Central memory CD8-positive, alpha-beta T cell (primary cell): ENCODE measurements around the gene GNB2.
"Not testable (repeated sequence)": the region's sequence is repeated elsewhere in the genome, so short reads cannot be mapped to it uniquely, and the experiment has no call there.

Experiments used
- ATAC-seq: fragments of 150-1000 bp; cut with Tn5 transposase; replicated peaks from 2 replicates; pipeline ENCODE4 v1.10.0; 2022; ENCODE audit warnings: mild to moderate bottlenecking, moderate FRiP score, moderate number of reproducible peaks; ENCODE audit not compliant: poor library complexity, severe bottlenecking; ENCODE audit errors: extremely low read depth
- DNase-seq, 2 donors: peaks; one replicate each; pipeline ENCODE4 v3.0.0; 2021; ENCODE audit warnings: low spot score in 2 of 2
- H3K27ac Mint-ChIP-seq: one replicate; pipeline ENCODE4 v1.8.0; 2022; ENCODE audit warnings: low read depth, mild to moderate bottlenecking, moderate library complexity, mixed read lengths
- H3K27me3 Mint-ChIP-seq: one replicate; pipeline ENCODE4 v1.8.0; 2022; ENCODE audit warnings: mixed read lengths
- H3K36me3 Mint-ChIP-seq: one replicate; pipeline ENCODE4 v1.8.0; 2022; ENCODE audit warnings: mild to moderate bottlenecking, moderate library complexity, mixed read lengths; ENCODE audit not compliant: insufficient read depth
- H3K4me1 Mint-ChIP-seq: one replicate; pipeline ENCODE4 v1.8.0; 2022; ENCODE audit warnings: mixed read lengths
- H3K4me3 Mint-ChIP-seq: one replicate; pipeline ENCODE4 v1.8.0; 2022; ENCODE audit warnings: mild to moderate bottlenecking, moderate library complexity, mixed read lengths
- H3K9me3 Mint-ChIP-seq: one replicate; pipeline ENCODE4 v1.8.0; 2022; ENCODE audit warnings: mixed read lengths

GNB2 gene

DNA sequence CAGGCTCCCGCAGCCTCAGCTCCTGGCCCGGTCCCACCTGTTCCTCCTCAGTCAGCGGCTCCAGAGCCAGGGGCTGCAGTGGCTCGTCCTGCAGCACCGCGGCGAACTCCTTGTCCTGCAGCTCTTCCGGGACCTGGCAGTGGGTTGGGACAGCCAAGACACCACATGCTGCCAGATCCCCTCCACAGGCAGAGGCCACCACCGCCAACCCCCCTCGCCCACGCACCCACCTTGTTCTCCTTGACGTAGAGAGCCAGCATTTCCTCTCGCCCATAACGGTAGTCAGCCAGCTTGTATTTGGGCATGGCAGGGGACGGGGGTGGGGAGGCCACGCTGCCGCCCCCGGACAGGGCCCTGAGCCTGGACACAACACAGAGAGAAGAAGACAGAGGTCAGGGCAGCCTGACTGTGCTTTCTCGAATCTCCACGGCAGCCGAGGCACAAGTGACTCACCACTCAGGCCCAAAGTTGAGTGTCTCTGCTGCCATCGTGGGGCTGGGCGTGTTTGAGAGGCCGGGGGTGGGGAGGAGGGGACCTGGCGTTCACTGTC is 14.3 kb downstream of the GNB2 start:
- no peak overlapping the region for H3K4me3 Mint-ChIP-seq
- peaks cover 24% of the 10 kb centered on the region for H3K4me1 Mint-ChIP-seq
- DNase-seq (no peak), ATAC-seq (no peak)
- H3K27me3 Mint-ChIP-seq, result no peaks in the 10 kb centered on the region
- H3K27ac Mint-ChIP-seq, result no peak overlapping the region
- peaks cover 9% of the 10 kb centered on the region for H3K36me3 Mint-ChIP-seq
- H3K9me3 Mint-ChIP-seq, result no peaks in the 10 kb centered on the region

DNA sequence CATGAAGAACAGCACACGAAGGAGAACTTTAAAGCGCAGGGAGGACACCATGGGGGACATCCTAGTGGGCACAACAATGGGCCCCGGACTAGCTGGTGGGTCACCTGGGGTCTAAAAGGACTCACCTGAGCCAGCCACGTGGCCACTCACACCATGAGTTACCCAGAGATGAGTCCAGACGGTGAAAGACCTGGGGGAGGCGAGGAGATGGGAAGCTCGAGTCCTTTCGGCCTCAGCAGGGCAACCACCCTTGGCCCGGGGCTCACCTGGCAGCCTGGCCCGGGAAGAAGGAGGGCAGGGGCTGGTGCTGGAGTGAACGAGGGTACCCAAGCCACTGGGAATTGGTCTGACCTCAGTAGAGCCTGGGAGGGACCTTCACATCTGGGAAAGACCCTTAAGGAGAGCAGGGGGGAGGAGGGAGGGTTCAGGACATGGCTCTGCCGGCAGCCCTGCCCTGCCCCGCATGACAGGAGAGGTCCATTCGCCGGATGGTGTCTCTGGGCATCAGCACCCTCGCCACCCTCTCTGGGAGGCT is 14.9 kb downstream of the GNB2 start:
- Mint-ChIP-seq H3K4me3 (no peak overlapping the region), H3K27ac (no peak overlapping the region), H3K27me3 (no peaks in the 10 kb centered on the region), H3K9me3 (no peaks in the 10 kb centered on the region), H3K4me1 (peaks cover 30% of the 10 kb centered on the region), H3K36me3 (peaks cover 13% of the 10 kb centered on the region)
- no peak for DNase-seq
- ATAC-seq, result no peak

DNA sequence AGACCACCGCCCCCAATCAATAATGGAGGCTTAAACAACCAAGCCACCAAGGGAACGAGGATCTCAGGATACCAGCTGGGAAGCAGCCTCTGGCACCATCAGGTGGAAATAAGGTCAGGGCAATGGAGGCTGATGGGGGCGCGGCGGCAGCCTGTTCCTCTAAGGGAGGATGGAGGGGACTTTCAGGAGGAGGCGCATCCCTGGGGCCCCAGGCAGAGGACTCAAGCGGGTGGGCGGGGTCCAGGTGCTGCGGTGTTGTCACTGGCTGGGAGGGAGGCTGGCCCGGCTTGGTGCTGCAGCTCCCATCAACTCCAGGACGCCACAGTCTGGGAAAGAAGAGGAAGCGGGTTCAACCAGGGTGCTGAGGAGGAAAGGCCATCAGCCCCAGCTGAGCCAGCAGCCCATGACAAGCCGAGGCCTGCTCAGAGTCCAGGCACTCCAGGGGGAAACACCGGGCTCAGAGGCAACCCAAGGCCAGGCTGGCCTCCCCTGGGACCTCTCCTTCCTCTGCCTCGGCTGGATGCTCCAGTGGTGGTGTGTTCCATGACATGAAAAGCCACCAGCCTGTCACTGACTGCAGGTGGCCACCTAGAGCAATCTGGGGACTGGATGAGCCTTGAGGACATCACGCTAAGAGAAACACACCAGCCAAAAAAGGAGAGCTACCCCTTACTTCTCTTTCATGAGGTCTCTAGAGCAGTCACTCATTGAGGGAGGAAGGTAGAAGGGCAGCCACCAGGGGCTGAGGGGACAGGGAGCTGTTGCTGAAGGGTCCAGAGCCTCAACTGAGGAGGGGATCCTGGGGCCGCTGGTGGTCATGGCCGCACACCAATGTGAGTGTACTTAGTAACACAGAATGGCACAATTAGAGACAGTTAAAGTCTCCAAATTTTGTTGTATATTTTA is 15.9 kb downstream of the GNB2 start:
- ATAC-seq (no peak), DNase-seq (no peak)
- H3K4me1 Mint-ChIP-seq, result peaks cover 31% of the 10 kb centered on the region
- no peak overlapping the region for H3K4me3 Mint-ChIP-seq
- peaks cover 13% of the 10 kb centered on the region for H3K36me3 Mint-ChIP-seq
- H3K27me3 Mint-ChIP-seq, result no peaks in the 10 kb centered on the region
- no peaks in the 10 kb centered on the region for H3K9me3 Mint-ChIP-seq
- no peak overlapping the region for H3K27ac Mint-ChIP-seq

DNA sequence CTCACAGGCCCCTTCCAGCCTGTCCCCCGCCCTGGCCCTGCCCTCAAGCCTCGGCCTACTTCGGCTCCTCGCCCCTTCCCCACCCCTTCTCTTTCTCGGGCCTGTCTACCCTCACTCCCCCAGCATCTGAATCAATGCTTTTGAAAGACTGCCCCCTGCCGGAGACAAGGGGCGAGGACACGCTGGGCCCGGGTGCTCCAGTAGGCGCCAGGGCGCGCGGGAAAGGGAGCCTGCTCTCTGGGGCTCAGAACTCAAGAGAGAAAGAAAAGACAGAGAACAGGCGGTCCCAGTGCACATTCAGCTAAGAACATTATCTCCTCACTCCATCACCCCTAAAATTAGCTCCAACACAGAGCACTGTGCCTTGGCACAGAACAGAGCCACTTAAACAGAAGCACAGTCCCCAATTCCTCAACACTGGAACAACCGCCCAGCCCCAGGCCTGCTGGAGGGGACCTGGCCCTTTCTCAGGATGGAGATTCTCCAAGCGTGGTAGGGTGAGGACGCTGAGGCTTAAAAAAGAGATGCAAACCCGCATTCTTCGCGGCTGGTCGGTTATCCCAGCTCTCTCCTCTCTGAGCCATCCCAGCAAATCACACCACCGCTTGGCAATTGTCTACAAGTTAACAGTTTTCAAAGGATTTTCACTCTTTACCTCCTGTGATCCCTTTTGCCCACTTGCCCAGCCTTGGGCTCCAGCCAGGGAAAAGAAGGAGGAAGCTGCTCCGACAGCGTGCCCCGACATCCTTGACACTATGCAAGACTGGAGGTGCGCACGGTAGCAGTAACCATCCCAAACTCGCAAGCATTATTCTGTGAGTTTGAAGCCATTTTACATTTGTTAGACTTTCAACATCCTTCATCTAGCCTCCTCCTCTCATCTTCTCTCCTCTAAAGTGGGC is 18.4 kb downstream of the GNB2 start:
- ATAC-seq (peak; percentile 68), DNase-seq (peak; percentile 67 to 79)
- Mint-ChIP-seq H3K27ac (no peak overlapping the region), H3K4me1 (peaks cover 31% of the 10 kb centered on the region), H3K27me3 (no peaks in the 10 kb centered on the region), H3K36me3 (peaks cover 14% of the 10 kb centered on the region), H3K4me3 (peak overlapping the region; percentile 99), H3K9me3 (no peaks in the 10 kb centered on the region)

DNA sequence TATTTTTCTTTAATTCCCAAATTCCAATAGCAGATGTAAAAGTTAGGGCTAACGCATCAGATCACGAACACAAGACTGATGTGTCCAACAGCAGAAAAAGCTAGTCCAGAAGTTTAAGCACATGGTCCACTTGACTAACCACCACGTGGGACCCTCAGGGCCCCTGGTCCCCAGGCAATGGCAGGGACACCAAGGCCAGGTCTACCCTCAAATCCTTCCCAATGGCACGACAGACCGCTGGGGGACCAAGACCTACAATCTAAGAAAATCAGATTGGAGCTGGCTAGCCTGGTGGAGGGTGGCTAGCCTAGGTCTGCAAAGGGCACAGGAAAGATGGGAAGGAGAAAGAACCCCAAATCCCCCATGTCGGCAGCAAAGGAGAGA is 19.0 kb downstream of the GNB2 start:
- Mint-ChIP-seq H3K4me1 (peaks cover 31% of the 10 kb centered on the region), H3K36me3 (peaks cover 14% of the 10 kb centered on the region), H3K4me3 (peak overlapping the region; percentile 99), H3K27ac (peak overlapping the region; percentile 95), H3K27me3 (no peaks in the 10 kb centered on the region), H3K9me3 (no peaks in the 10 kb centered on the region)
- DNase-seq, result no peak
- ATAC-seq, result no peak

DNA sequence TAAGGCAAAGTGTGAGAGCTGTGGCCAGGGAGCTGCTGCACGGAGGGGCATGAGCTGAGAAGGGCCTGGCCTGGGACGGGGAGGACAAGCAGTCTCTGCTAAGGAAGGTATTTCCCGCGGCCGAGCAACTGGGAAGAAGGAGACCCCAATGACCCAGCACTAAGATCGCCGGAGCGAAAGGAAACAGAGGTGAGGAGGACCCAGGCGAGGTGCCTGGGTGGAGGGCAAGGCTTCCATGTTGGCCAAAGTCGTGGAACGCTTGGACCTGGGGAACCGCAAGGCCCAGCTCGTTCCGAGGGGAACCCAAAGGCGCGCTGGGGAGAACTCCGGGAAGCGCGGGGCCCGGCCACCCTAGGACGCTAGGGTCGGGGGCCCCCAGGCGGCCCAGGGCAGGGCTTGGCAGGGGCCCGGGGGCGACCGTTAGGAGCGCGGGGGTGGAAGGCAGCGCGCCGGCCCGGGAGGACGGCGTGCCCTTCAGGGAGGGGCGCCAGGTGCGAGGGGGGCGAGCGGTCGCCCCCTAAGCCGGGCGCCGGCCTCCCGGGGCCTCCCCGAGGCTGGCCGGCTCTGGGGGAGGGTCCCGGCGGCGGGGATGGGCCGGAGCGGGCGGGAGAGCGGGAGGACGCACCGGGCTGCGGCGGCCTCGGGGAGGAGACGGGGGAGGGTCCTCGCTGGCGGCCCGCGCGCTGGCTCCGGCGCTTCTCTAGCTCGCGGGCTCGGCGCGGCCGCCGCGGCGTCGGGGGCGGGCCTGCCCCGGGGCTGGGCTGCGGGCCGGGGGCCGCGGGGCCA is 20.0 kb downstream of the GNB2 start:
- no peaks in the 10 kb centered on the region for H3K9me3 Mint-ChIP-seq

DNA sequence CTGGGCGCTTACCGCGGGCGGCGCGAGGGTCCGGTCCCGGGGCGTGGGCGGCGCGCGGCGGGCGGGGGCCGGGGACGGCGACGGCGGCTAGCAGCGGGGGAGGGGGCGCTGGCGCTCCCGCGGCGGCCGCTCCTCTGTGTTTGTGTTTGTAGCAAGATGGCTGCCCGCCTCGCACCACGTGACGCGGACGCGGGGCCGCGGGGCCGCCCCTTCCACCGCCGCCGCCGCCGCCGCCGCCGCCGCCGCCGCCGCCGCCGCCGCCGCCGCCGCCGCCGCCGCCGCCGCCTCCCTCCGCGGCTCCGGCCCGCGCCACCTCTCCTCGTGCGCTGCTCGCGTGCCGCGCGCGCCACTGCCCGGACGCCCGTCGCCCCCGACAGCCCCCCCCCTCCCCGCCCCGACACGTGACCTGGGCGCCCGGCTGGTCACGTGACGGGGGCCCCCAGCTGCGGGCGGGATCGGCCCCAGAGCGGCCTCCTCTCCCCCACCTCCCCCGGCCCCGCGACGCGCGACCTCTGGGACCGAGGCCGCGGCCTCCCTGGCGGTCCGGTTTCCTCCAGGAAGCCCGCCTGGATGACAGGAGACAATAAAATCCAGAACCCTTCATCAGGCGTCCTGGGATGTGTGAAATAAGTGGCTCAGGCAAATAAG is 20.7 kb downstream of the GNB2 start, which contains the start of gene GIGYF1:
TSS of gene GIGYF1 (minus strand) at position 153 of the 648 bp plus-strand sequence. CDS start 6,012 bp downstream, outside the sequence.
- H3K9me3 Mint-ChIP-seq, result no peaks in the 10 kb centered on the region
- peak within 1 kb of the TSS; percentile 95 for H3K27ac Mint-ChIP-seq
- no peak for DNase-seq
- H3K4me3 Mint-ChIP-seq, result peak within 1 kb of the TSS; percentile 99
- H3K27me3 Mint-ChIP-seq, result peaks cover 1% of the 10 kb centered on the region
- peaks cover 23% of the 10 kb centered on the region for H3K4me1 Mint-ChIP-seq
- peak; percentile 69 for ATAC-seq
- H3K36me3 Mint-ChIP-seq, result peaks cover 11% of the 10 kb centered on the region

More for the DNA sequence above, 20.0 kb downstream of the GNB2 start:
- DNase-seq (no peak), ATAC-seq (peak; percentile 41)
- peaks cover 30% of the 10 kb centered on the region for H3K4me1 Mint-ChIP-seq
- H3K4me3 Mint-ChIP-seq, result peak overlapping the region; percentile 99
- peaks cover 11% of the 10 kb centered on the region for H3K36me3 Mint-ChIP-seq
- peak overlapping the region; percentile 95 for H3K27ac Mint-ChIP-seq
- no peaks in the 10 kb centered on the region for H3K27me3 Mint-ChIP-seq

DNA sequence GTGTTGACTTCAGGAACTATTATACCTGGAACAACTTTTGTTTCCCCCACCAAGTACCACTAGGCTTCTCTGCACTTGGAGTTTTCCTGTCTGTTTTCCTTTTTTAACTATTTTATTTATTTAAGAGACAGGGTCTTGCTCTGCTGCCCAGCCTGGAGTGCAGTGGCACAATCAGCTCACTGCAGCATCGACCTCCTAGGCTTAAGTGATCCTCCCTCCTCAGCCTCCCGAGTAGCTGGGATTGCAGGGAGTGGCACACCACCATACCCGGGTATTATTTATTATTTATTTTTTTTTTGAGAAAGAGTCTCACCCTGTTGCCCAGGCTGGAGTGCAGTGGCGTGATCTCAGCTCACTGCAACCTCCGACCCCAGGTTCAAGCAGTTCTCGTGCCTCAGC is 22.6 kb downstream of the GNB2 start:
- Mint-ChIP-seq H3K27ac (no peak overlapping the region), H3K36me3 (peaks cover 11% of the 10 kb centered on the region), H3K27me3 (peaks cover 13% of the 10 kb centered on the region), H3K4me3 (no peak overlapping the region), H3K9me3 (no peaks in the 10 kb centered on the region), H3K4me1 (peaks cover 21% of the 10 kb centered on the region)
- ATAC-seq (no peak), DNase-seq (no peak)

DNA sequence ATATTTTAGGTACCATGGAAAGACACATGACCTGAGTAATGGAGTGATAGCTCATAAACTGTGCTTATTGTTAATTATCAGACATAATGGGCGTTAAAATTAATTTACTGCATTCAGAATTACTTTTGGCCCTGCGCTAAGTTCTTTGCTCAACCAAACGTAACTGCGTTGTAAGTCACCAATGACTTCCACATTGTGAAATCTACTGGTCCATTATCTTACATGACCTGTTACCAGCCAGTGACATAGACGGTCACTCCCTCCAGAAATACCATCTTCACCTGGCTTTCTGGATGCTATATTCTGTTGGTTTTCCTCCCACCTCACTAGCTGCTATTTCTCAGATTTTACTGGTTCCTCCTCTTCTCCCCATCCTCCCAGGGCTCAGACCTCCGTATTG is 25.5 kb downstream of the GNB2 start:
- no peak for DNase-seq
- Mint-ChIP-seq H3K36me3 (peaks cover 7% of the 10 kb centered on the region), H3K27ac (no peak overlapping the region), H3K4me3 (no peak overlapping the region), H3K4me1 (no peaks in the 10 kb centered on the region), H3K9me3 (no peaks in the 10 kb centered on the region), H3K27me3 (peaks cover 13% of the 10 kb centered on the region)
- ATAC-seq, result no peak

DNA sequence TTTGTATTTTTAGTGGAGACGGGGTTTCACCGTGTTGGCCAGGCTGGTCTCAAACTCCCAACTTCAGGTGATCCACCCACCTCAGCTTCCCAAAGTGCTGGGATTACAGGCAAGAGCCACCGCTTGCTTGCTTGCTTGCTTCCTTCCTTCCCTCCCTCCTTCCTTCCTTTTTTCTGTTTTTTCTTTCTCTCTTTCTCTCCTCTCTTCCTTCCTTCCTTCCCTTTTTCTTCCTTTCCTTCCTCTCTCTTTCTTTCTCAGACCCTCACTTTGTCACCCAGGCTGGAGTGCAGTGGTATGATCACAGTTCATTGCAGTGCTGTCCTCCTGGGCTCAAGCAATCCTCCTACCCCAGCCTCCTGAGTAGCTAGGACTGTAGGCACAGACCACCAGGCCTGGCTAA is 27.5 kb downstream of the GNB2 start:
- not testable (repeated sequence) for ATAC-seq, H3K4me3 Mint-ChIP-seq, DNase-seq, H3K9me3 Mint-ChIP-seq, H3K4me1 Mint-ChIP-seq, H3K27ac Mint-ChIP-seq, H3K36me3 Mint-ChIP-seq
- peaks cover 13% of the 10 kb centered on the region for H3K27me3 Mint-ChIP-seq

DNA sequence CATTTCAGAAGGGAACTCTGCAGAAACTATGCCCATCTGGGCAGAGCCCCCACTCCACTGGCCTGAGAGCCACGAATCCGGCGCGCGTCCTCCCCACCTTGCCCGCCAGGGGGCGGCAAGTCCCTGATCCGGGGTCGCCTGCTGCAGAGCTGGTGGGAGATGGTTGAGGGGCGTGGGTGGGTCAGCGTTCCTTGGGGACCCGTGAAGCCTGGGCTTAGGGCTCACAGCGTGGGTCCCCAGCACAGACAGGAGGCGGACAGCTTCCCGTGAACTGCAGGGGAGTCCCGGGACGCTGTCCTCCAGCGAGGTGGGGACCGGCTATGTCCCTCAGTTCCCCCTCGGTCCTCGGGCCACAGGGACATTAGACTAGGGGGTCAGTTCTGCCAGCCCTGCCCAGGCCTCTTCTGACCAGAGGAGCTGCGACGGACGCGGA is 31.8 kb downstream of the GNB2 start:
- peaks cover 8% of the 10 kb centered on the region for H3K36me3 Mint-ChIP-seq
- H3K4me3 Mint-ChIP-seq, result peak overlapping the region; percentile 88
- H3K9me3 Mint-ChIP-seq, result no peaks in the 10 kb centered on the region
- peak; percentile 55 for ATAC-seq
- peak; percentile 56 to 74 for DNase-seq
- H3K4me1 Mint-ChIP-seq, result peaks cover 21% of the 10 kb centered on the region
- peak overlapping the region; percentile 98 for H3K27ac Mint-ChIP-seq
- H3K27me3 Mint-ChIP-seq, result peaks cover under 1% of the 10 kb centered on the region
